Fibroblast of peridontal ligament (primary cell): ENCODE data around the gene SLC4A2.

ENCODE experiments used
- DNase-seq: peaks from one replicate; pipeline ENCODE4 v3.0.0-alpha.2; 2010; ENCODE audit errors: extremely low read depth

SLC4A2 gene

DNA sequence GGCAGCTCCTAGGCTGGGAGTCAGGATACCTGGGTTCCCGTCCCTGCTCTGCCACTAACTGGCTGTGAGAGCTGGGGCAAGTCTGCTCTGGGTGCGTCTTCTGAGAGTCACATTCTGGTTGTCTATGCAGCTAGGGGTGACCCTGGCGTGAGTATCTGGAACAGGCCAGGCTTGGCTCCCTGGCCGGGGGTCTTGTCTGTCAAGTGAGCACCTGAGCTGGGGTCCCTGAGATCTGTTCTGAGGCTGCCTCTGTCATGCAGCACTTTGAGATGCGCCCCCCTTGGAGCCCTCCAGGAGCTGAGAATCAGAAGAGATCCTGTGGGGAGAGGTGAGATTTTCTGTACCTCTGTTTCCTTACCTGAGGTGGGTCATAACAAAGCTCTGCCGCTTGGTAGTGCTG lies 34.4 kb downstream of the SLC4A2 start:
- no peak for DNase-seq

GRCh38 chr7:151094675-151095074 lies 35.3 kb downstream of the SLC4A2 start:
- DNase-seq, result no peak

DNA sequence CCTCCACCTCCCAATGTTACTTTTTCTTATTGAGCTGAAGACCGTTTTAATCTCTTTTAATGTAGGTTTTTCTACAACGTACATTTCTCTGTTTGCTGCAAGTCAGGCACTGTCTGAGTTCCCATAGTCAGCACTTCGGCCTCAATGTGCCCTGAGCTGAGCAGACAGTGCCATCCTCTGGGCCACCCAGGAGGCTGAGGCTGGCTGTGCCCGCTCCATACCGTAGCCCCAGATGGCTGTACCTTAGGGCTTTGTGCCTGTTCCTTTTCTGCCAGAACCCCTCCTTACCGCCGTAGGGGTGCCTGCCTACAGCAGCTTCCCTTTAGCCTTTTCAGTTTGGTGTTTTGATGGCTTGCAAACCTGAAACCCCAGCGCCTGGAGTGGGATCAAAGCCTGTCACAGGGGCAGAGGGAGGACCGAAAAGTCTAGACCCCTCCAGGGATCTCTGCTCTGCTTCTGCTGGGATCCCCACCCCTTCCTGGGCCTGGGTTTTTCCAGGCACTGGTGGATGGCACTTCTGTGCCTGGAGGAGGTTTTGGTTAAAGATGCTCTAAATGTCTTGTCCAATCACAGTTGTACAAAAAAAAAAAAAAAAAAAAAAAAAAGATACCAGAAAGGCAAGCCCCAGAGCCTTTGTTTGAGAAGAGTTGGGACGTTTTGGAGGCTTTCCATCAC lies 35.9 kb downstream of the SLC4A2 start:
- no peak for DNase-seq

DNA sequence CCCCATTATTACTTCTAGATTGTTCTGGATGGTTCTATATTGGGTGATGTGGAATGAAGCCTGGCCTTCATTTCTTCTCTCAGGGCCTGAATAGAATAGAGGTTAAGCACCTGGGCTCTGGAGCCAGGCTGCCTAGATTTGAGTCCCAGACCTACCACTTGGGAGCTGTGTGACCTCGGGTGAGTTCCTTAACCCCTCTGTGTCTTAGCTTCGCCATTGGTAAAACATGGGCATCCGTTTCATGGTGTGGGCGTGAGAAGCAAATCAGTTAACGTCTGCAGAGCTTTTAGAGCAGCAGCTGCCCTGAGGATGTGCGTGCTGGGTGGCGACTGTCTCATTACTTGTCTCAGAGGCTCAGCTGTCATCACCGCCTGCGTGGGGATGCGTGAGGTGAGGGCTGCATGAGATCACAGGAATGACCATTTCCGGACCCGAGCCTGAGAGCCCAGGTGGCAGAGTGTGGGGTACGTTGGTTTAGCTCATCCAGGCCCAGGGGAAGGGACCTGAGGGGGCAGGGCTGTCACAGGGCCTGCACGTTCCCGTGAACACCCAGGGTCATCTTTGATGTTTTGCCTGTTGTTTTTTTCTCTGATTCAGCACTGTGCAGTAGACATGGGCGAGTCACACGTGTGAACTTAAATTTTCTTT lies 36.6 kb downstream of the SLC4A2 start:
- no peak for DNase-seq

DNA sequence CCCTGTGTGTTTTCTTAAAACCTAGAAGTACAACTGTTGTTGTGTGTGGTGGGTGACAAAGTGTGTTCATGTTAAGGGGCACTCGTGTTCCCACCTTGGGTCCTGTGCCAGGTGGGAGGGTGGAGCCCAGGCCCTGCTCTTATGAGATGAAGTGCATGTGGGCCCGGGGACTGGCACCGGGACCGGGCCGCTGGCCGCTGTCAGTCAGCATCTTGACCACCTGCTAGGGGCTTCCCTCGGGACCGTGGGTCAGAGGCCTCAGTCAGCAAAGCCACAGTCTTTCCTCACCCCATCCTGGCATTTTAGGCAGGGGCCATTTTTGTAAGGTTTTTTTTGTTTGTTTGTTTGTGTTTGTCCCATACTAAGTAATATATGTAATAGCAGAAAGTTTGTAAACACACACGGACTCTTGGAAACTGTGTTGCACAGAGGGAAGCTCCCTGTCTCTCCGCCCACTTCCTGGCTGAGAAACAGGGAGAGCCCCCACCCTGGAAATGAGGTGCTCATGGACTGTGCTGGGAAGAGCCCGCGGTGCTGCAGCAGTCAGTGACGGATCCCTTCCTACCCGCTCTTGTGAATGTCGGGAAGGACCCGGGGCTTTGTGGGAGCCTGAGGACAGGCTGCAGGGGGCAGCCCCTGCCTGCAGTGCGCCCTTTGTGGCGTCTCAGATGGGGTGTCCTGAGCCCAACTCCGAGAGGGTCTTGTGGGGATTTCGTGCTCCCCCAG lies 40.3 kb downstream of the SLC4A2 start:
- no peak for DNase-seq

- no peak for DNase-seq
Observed at GRCh38 chr7:151100921-151101320, 41.5 kb downstream of the SLC4A2 start.

- DNase-seq, result no peak
Observed at GRCh38 chr7:151101621-151102396, 42.4 kb downstream of the SLC4A2 start.

- DNase-seq, result no peak
Observed at GRCh38 chr7:151102991-151103390, 43.6 kb downstream of the SLC4A2 start.

GRCh38 chr7:151103973-151104372 lies 44.6 kb downstream of the SLC4A2 start:
- no peak for DNase-seq

- DNase-seq, result peak; percentile 90
Observed at GRCh38 chr7:151104411-151105235, 45.2 kb downstream of the SLC4A2 start.

DNA sequence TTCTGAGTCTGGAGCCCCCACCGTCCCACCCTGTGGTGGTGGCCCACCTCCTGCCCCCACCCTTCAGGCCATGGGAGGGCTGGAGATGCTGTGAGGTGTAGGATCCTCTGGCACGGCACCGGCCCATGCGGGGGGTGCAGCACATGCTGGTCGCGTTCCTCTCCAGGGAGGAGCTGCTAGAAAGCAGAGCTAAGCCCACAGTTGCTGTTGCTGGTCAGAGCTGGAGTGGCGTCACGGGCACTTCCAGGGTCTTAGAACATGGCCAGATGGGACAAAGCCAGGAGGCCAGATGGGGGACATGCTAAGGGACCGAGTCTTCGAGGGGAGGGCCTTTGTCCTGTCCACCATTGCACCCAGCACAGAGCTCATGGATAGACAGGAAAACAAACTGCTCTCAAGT lies 48.5 kb downstream of the SLC4A2 start:
- DNase-seq, result no peak

DNA sequence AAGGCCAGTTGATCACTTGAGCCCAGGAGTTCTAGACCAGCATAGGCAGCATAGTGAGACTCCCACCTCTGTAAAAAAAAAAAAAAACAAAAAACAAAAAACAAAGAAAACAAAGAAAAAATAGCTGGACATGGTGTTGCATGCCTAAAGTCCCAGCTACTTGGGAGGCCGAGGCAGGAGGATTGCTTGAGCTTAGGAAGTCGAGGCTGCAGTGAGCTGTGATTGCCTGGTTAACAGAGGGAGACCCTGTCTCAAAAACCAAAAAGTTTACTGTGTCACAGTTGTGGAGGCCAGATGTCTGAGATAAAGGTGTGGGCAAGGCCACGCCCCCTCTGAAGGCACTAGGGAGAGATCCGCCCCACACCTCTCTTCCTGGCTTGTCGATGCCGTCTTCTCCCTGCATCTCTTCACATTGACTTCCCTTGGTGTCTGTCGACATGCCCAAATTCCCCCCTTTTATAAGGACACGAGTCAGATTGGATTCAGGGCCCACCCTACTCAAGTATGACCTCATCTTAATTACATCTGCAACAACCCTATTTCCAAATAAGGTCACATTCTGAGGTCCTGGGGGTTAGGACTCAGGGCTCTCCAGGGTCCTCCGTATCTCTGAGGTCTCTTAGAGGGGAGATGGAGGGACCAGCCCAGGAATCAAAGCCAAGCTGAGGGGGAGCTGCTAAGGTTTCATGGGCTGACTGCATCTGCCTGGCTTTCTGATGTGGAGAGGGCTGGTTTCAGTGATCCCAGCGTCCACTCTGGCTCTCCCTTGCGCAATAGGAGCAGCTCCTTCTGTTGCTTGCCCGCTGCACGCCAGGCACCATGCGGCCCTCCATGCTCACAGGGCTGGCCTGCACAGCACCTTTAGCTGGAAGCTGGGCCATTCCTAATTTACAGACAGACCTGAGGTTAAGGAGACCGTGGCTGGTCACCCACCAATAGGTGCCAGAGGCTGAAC lies 50.0 kb downstream of the SLC4A2 start:
- no peak for DNase-seq

GRCh38 chr7:151110236-151110940 lies 51.0 kb downstream of the SLC4A2 start:
- DNase-seq, result no peak

DNA sequence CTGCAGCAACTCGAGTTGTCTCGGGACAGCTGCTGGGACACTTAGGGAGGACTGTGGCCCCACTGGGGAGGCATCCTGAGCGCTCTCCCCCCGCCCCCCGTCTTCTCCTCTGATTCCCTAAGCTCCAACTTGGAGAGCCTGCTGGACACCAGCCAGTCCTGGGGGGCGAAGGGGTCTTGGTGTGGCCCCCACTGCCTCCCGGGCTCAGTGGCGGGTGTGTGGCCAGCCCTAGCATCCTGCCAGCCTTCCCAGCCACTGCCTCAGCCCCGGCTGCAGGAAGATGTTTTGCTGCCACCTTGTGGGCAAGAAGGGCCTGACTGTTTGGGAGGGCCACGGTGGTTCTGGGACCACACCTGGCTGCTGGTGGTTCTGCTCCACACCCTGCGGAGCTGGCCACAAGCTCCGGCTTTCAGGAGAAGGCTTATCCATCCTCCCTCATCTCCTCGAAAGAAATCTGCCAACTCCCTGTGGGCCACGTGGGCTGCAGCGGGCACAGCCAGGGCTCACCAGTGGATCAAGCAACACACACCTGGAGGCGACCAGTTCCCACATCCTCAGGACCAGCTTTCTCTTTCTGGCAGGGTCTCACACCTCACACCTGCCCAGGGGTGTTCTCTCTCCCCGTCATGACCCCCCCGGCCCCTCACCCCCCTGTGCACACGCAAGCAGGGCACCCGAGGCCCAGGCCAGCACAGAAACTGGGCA lies 51.7 kb downstream of the SLC4A2 start:
- peak; percentile 68 for DNase-seq

DNA sequence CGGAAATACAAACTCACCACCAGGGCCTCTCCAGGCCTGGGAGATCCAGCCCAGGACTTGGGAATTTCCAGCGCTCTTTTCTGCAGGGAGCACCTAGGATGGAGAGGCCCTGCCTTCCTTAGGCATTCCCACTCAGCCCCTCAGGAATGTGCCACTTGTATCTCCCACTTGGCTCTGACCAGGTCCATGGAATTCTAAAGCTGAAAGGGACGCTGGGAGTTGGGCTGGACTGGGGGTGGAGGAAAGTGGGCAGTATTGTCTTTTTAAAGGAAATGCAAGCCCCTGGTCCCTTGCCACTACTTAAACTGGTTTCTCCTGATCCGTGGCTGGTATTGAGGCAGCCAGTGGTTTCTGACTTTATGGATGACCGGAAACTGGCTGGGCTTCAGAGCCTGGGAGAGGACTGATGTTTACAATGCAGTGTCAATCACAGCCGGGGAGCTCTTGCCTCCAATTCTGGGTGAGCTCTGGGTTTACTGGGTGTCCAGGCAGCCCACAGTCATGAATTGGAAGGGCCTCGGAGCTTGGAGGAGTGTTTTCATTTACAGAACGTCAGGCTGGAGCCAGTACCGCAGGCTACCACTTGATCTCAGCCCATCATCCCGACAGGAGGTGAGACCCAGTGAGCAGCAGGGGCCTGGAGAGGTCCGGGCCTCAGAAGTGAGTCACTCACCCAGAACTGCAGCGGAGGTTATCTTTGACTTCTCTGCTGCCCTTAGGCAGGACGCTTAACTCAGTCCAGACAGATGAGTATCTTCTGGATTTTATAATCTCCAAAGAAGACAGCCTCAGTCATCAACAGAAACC lies 54.2 kb downstream of the SLC4A2 start:
- DNase-seq, result peak; percentile 71

GRCh38 chr7:151114151-151115090 lies 55.0 kb downstream of the SLC4A2 start:
- DNase-seq, result no peak
